DOHH2 (cell line): ENCODE results near the gene CLEC17A.
A peak's percentile ranks its signal among the peaks of the same experiment; 100 is the strongest.

Source experiments
- H3F3A ChIP-seq: fragments of 200-600 bp; sonication (generic), shearing (Covaris generic); 2 replicates; pipeline ENCODE4 v1.6.0; 2016; ENCODE audit warnings: antibody characterized with exemption, mild to moderate bottlenecking; ENCODE audit not compliant: control insufficient read depth, insufficient read depth
- H3K27ac ChIP-seq: fragments of 200-600 bp; sonication (generic); 2 replicates; pipeline ENCODE4 v1.5.1; 2014; ENCODE audit warnings: low read depth, mild to moderate bottlenecking, low read length, moderate library complexity
- H3K27me3 ChIP-seq: fragments of 200-600 bp; sonication (generic); 2 replicates; pipeline ENCODE4 v1.6.1; 2014; ENCODE audit warnings: mild to moderate bottlenecking, low read length, mixed read lengths; ENCODE audit not compliant: control insufficient read depth
- H3K36me3 ChIP-seq: fragments of 200-600 bp; sonication (generic); 2 replicates; pipeline ENCODE4 v1.6.1; 2014; ENCODE audit warnings: mild to moderate bottlenecking, low read length, moderate library complexity, mixed read lengths; ENCODE audit not compliant: control insufficient read depth
- H3K4me1 ChIP-seq: fragments of 200-600 bp; sonication (generic); 2 replicates; pipeline ENCODE4 v1.6.1; 2014; ENCODE audit warnings: mild to moderate bottlenecking, low read length, mixed read lengths; ENCODE audit not compliant: control insufficient read depth
- H3K4me2 ChIP-seq: fragments of 200-600 bp; sonication (generic); 2 replicates; pipeline ENCODE4 v1.6.0; 2014; ENCODE audit warnings: mild to moderate bottlenecking, low read length, moderate library complexity
- H3K4me3 ChIP-seq: fragments of 200-600 bp; sonication (generic); 2 replicates; pipeline ENCODE4 v1.5.1; 2014; ENCODE audit warnings: mild to moderate bottlenecking, low read length, mixed read lengths
- H3K79me2 ChIP-seq: fragments of 200-600 bp; sonication (generic); 2 replicates; pipeline ENCODE4 v1.6.1; 2014; ENCODE audit warnings: mild to moderate bottlenecking, low read length, mixed read lengths; ENCODE audit not compliant: control insufficient read depth
- H3K9me2 ChIP-seq: fragments of 200-600 bp; sonication (generic); replicated peaks from 2 replicates; pipeline ENCODE4 v1.6.1; 2014; ENCODE audit warnings: mild to moderate bottlenecking, low read length, mixed read lengths; ENCODE audit not compliant: control insufficient read depth
- H3K9me3 ChIP-seq: fragments of 200-600 bp; sonication (generic); 2 replicates; pipeline ENCODE4 v1.6.1; 2014; ENCODE audit warnings: antibody characterized with exemption, low read length, mixed read lengths; ENCODE audit not compliant: control insufficient read depth, insufficient read depth
- H4K20me1 ChIP-seq: fragments of 200-600 bp; sonication (generic); 2 replicates; pipeline ENCODE4 v1.6.0; 2014; ENCODE audit warnings: low read depth, mild to moderate bottlenecking, antibody characterized with exemption, low read length, moderate library complexity; ENCODE audit not compliant: control insufficient read depth, insufficient read depth
- CTCF ChIP-seq: fragments of 200-600 bp; sonication (generic); IDR thresholded peaks from one replicate; pipeline ENCODE4 v1.5.1; 2014; ENCODE audit warnings: antibody characterized with exemption, mild to moderate bottlenecking, low read depth, low read length; ENCODE audit not compliant: poor library complexity, severe bottlenecking
- EZH2phosphoT487 ChIP-seq: fragments of 200-600 bp; sonication (generic); IDR thresholded peaks from 2 replicates; pipeline ENCODE4 v1.6.1; 2017; ENCODE audit warnings: borderline replicate concordance, mild to moderate bottlenecking, antibody characterized with exemption, low read length, moderate library complexity, mixed read lengths

The CLEC17A gene

GRCh38 chr19:14556662-14557188, 26.2 kb upstream of the CLEC17A start:
- peak overlapping the region; percentile 48; the same call in 1 of the 2 replicates for H3K4me2 ChIP-seq
- peaks cover 78% of the 10 kb centered on the region for H3K79me2 ChIP-seq
- H3K4me3 ChIP-seq: no peak overlapping the region

DNA sequence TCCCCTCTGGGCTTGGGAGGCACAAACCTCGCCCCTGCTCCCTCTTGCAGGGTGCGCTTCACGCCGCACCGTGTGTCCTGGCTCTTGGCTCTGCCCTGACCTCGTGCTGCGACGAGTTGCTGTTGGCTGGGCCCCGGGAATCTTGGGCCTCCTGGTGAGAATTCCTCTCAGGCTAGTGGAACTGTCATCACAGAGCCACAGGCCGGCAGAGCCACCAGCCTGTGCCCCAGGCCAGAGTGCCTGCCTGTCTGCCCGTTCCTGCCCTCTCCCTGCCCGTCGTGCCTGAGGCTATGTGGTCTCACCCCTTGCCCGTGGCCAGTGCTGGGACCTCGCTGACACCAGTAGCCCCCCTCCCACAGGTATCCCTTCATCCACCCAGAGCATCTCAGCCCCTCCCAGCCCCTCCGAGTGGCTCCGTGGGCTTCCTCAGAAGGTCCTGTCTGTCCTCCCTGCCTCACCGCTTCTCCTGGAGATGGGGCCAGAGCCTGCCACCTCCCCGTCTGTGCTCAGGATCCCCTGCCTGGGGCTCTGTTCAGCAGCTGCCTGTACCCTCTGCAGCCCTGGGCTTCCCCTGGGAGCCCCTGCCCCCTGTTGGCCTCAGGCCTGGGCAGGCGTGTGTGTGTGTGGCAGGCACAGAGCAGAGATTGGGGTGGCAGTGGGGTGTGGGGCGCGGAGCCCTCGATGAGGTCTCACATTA, 24.4 kb upstream of the CLEC17A start:
- Histone ChIP-seq H3K9me3 (no peaks in the 10 kb centered on the region), H3F3A (no peaks in the 10 kb centered on the region), H3K36me3 (peaks cover 5% of the 10 kb centered on the region), H4K20me1 (no peaks in the 10 kb centered on the region), H3K4me2 (no peak overlapping the region), H3K27ac (no peak overlapping the region), H3K4me1 (peaks cover 17% of the 10 kb centered on the region), H3K79me2 (peaks cover 72% of the 10 kb centered on the region), H3K9me2 (no peaks in the 10 kb centered on the region), H3K27me3 (no peaks in the 10 kb centered on the region), H3K4me3 (no peak overlapping the region)
- no peak for TF ChIP-seq EZH2phosphoT487
- no peak for TF ChIP-seq CTCF

More at GRCh38 chr19:14556662-14557188, 26.2 kb upstream of the CLEC17A start:
- Histone ChIP-seq H3K9me2 (no peaks in the 10 kb centered on the region), H3F3A (no peaks in the 10 kb centered on the region), H3K27ac (no peak overlapping the region), H3K4me1 (peaks cover 22% of the 10 kb centered on the region), H3K36me3 (peaks cover 3% of the 10 kb centered on the region; the same call in 1 of the 2 replicates), H3K9me3 (no peaks in the 10 kb centered on the region), H3K27me3 (no peaks in the 10 kb centered on the region), H4K20me1 (peaks cover 5% of the 10 kb centered on the region; the same call in 1 of the 2 replicates)
- TF ChIP-seq CTCF (peak; percentile 95), EZH2phosphoT487 (no peak)

GRCh38 chr19:14559916-14560775, 22.7 kb upstream of the CLEC17A start:
- Histone ChIP-seq H3K27ac (no peak overlapping the region), H3K4me3 (no peak overlapping the region), H3K36me3 (peaks cover 17% of the 10 kb centered on the region), H3K9me2 (no peaks in the 10 kb centered on the region), H3F3A (no peaks in the 10 kb centered on the region), H3K27me3 (no peaks in the 10 kb centered on the region), H3K4me1 (peaks cover 17% of the 10 kb centered on the region), H3K9me3 (no peaks in the 10 kb centered on the region), H3K4me2 (no peak overlapping the region), H4K20me1 (no peaks in the 10 kb centered on the region), H3K79me2 (peaks cover 61% of the 10 kb centered on the region)
- TF ChIP-seq CTCF: no peak
- TF ChIP-seq EZH2phosphoT487: no peak
